HG03097 (cell line): ENCODE measurements around the gene ADAMTS7.
"Not testable (repeated sequence)": the region's sequence is repeated elsewhere in the genome, so short reads cannot be mapped to it uniquely, and the experiment has no call there.

ENCODE experiments used
- ATAC-seq: cut with Tn5 transposase; IDR thresholded peaks from one replicate; pipeline ENCODE4 v1.9.1; 2021; ENCODE audit not compliant: unreplicated experiment, low FRiP score

ADAMTS7 gene

GRCh38 chr15:78788016-78788660 lies 23.1 kb downstream of the ADAMTS7 start:
- no peak for ATAC-seq

- not testable (repeated sequence) for ATAC-seq
Measured at GRCh38 chr15:78782402-78782801, 28.9 kb downstream of the ADAMTS7 start.

DNA sequence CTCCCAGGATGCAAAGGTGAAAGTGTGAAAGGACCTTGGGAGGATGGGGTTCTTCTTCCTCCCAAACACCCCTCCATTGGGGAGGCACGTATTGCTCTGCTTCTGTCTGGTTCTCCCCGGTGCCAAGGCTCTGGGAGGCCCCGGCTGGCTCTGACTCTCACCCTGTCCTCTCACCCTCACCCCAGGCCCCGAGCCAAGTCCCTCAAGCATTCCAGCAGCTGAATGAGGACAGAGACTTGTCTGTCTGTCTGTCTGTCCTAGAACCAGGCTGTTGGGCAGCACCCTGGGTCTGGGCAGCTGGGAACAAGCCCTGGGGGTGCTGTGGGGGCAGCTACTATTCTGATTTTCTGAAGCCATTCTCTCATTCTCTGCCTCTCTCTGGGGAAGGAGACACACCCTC lies 29.9 kb downstream of the ADAMTS7 start:
- ATAC-seq = not testable (repeated sequence)

- ATAC-seq = not testable (repeated sequence)
Measured at GRCh38 chr15:78779975-78780374, 31.3 kb downstream of the ADAMTS7 start.

DNA sequence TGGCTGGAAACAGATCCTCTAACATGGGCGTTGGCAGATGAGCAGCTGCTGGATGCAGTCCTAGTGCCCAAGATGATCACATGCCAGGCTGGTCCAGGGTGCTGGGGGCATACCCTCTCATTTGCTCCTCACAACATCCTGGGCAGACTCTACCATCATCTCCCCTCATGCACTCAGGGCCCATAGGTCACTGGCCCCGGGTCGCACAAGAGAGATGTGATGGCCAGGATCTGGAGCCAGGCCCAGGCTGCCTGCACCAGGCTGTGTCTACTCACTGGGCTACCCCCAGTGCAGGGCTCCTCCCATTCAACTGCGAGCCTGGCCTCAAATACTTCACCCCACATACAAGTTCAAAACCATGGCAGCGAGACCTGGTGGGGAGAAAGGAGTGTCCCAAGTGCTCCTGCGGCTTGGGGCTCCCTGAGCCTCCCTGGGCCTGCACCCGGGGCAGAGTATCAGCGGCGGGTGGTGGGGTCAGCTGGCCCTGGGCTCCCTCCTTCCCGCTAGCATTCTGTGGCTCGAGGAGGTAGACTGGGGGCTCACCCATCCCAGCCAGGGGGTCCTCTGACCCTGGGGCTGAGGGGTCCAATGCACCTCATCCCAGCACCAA lies 32.0 kb downstream of the ADAMTS7 start:
- not testable (repeated sequence) for ATAC-seq

- no peak for ATAC-seq
Measured at GRCh38 chr15:78778422-78778821, 32.8 kb downstream of the ADAMTS7 start.

DNA sequence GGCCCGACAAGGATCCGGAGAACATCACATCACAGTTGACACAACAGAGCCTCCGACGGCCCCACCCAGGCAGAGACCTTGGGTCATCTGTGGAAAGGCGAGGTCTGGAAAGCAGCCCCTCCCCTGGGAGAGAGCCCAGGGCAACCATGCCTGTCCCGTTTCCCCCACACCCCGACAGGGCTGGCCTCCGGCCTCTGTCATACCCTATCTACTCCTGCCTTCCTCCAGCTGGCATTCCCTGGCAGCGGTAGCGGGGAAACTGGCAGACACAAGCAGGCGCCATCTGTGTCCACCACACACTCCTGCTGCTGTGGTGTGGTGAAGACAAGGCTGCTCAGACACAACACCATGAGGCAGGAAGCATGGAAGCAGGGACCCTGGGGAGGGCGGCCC lies 33.3 kb downstream of the ADAMTS7 start:
- ATAC-seq = not testable (repeated sequence)

- not testable (repeated sequence) for ATAC-seq
Measured at GRCh38 chr15:78777290-78777952, 33.8 kb downstream of the ADAMTS7 start.

DNA sequence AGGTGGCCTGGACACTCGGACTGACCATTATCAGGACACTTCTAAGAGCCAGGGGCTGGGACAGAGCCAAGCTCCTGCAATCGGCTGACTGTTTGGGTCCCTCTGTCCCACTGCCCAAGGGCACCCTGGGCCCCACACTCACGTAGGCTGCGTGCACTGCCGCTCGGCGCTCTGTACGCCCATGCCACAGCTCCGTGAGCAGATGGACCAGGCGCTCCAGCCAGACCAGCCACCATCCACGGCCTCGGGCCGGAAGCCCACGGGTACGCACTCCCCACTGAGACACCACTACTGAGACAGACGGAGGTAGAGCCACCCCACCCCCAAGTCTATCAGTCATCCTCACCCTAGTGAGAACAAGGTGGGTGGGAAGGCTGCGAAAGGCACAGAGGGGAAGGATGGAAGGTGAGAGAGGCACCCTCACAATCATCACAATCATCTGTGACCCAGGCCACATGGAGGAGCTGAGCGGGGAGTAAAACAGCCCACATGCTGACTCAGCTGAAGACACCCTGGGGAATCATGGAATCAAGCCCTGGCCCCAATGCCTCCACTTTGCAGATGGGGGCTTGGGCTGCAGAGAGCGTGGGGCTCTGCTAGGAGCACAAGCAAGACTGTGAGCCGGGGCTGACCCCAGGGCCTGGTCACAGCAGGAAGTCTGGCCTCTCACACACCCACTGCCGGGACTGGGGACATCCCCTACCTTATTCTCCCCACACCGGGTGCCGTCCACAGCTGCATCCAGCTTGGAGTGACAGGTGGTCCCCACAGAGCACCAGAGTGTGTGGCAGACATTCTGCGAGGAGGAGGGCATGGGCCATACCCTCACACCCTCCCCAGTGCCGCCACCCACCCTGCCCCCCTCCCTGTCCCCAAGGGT lies 35.0 kb downstream of the ADAMTS7 start:
- ATAC-seq = not testable (repeated sequence)

GRCh38 chr15:78775472-78775871 lies 35.8 kb downstream of the ADAMTS7 start:
- ATAC-seq = no peak

GRCh38 chr15:78774451-78774990 lies 36.7 kb downstream of the ADAMTS7 start:
- ATAC-seq = not testable (repeated sequence)

- not testable (repeated sequence) for ATAC-seq
Measured at GRCh38 chr15:78773765-78774450, 37.4 kb downstream of the ADAMTS7 start.

- no peak for ATAC-seq
Measured at GRCh38 chr15:78772738-78773137, 38.5 kb downstream of the ADAMTS7 start.

- not testable (repeated sequence) for ATAC-seq
Measured at GRCh38 chr15:78771436-78772000, 39.7 kb downstream of the ADAMTS7 start.

GRCh38 chr15:78771020-78771419 lies 40.2 kb downstream of the ADAMTS7 start:
- ATAC-seq = not testable (repeated sequence)

DNA sequence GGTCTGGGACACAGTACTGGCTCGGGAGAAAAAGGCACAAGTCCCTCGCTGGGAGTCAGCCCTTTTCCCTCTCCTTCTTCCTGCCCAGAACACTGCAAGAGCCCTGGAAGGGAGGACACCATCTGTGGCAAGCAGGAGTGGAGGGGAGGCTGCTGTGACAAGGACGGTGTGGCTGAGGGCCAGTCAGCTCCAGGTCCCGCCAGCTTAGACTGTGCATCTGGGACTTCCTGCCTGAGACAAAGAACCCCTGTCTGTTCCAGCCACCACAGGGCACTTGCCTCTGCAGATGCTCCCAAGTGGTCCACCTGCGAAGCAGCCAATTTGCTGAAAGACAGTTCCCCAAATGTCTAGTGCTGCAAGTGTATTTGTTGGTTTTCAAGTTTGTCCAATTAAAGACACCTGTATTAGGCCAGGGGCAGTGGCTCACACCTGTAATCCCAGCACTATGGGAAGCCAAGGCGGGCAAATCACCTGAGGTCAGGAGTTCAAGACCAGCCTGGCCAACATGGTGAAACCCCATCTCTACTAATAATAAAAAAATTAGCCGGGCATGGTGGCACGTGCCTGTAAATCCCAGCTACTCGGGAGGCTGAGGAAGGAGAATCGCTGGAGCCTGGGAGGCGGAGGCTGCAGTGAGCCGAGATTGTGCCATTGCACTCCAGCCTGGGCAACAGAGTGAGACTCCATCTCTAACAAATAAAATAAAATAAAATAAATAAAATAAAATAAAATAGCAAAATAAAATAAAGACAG lies 41.6 kb downstream of the ADAMTS7 start:
- not testable (repeated sequence) for ATAC-seq

DNA sequence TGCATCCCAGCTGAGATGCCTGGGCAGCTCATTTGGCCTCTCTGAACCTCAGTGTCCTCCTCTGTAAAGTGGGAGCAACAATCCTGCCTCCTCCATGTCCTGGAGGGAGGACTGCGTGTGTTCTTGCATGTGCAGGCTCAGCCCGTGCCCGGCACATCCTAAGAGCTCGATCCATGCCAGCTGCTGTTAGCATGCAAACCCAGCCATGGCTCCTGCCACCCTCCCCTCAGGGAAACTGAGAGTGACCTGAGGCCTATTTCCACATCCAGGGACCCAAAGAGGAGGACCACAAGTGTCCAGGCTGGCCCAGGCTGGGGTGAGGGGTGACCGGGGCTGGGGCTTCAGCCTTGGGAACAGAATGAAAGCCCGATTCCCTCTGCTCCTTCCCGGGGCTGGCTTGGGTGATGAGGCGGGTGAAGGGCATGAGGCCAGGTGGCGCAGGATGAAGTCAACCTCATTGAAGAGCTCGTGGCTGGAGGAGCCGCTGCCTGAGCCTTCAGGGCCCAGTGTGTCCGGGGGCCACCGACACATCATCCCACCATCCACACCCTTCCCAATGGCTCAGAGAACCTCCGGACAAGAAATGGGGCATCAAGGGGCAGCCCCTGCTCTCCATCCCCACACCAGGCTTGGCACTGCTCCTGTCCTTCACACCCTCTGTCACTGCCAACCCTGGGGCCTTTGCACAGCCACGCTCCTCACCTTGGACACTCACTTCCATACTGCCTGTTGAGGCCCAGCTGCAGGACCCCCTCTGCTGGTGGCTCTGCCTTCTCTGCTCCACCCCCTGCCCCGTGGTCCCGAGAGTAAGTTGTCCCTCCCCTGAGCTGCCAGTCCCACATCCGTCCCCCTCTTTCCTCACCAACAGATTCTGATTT lies 42.5 kb downstream of the ADAMTS7 start:
- ATAC-seq = no peak

DNA sequence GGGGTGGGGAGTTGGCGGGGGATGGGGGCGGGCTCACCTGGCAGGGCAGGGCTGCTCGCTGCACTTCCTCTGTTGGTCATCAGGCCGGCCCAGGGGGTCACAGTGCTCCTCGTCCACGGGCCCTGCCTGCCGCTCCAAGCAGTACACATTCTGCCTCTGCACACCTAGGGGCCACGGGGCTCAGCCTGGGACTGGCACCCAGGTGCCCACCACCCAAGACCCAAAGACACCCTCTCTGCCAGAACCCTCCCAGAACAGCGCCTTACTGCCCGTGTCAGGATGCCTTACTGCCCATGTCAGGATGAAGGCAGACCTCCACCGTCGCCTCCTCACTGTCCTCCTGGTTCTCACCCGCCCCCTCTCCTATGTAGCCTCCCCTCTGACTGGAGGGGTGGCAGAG lies 43.2 kb downstream of the ADAMTS7 start:
- no peak for ATAC-seq
